Liver (tissue), 9 donors: ENCODE data around the gene LCA5. TPM values are rescaled to one million over a fixed set of nuclear protein-coding genes. Genes with fewer than 3 reads are reported as not detected.

Experiments
- DNase-seq: peaks from one replicate; pipeline ENCODE4 v3.0.0-alpha.2; 2017; ENCODE audit warnings: low spot score
- H3K27ac ChIP-seq, 2 donors: one replicate each; pipeline ENCODE4 v1.7.0; 2013; ENCODE audit warnings: inconsistent platforms in 2 of 2, low read length in 2 of 2, control low read depth in 1 of 2, low read depth in 1 of 2, mild to moderate bottlenecking in 1 of 2
- H3K27me3 ChIP-seq, 4 donors: one replicate each; pipeline versions ENCODE4 v1.6.1 to v1.7.0; 2013; ENCODE audit warnings: low read length in 3 of 4, inconsistent platforms in 1 of 4, mild to moderate bottlenecking in 1 of 4, moderate library complexity in 1 of 4; ENCODE audit not compliant: control insufficient read depth in 4 of 4, insufficient read depth in 4 of 4
- H3K36me3 ChIP-seq, 4 donors: one replicate each; pipeline versions ENCODE4 v1.6.1 to v1.7.0; 2013; ENCODE audit warnings: low read length in 3 of 4, mild to moderate bottlenecking in 3 of 4, low read depth in 1 of 4, moderate library complexity in 1 of 4; ENCODE audit not compliant: control insufficient read depth in 4 of 4, insufficient read depth in 3 of 4
- H3K4me1 ChIP-seq, 4 donors: one replicate each; pipeline versions ENCODE4 v1.6.1 to v1.7.0; 2013; ENCODE audit warnings: low read length in 3 of 4, mild to moderate bottlenecking in 3 of 4, moderate library complexity in 1 of 4; ENCODE audit not compliant: control insufficient read depth in 4 of 4, insufficient read depth in 4 of 4
- H3K4me3 ChIP-seq, 3 donors: one replicate each; pipeline versions ENCODE4 v1.6.1 to v1.7.0; 2013; ENCODE audit warnings: low read length in 3 of 3, control low read depth in 1 of 3, low read depth in 1 of 3, mild to moderate bottlenecking in 1 of 3
- H3K9ac ChIP-seq, 2 donors: one replicate each; pipeline ENCODE4 v1.7.0; 2013; ENCODE audit warnings: low read length in 2 of 2, mild to moderate bottlenecking in 2 of 2, moderate library complexity in 2 of 2, control low read depth in 1 of 2, low read depth in 1 of 2
- H3K9me3 ChIP-seq, 4 donors: one replicate each; pipeline versions ENCODE4 v1.6.1 to v1.7.0; 2013; ENCODE audit warnings: low read length in 3 of 4; ENCODE audit not compliant: control insufficient read depth in 4 of 4
- ATF3 ChIP-seq: IDR thresholded peaks from 2 replicates; pipeline ENCODE4 v1.6.1; 2016; ENCODE audit warnings: antibody characterized with exemption
- EGR1 ChIP-seq, 2 donors: IDR thresholded peaks; 2 replicates each; pipeline ENCODE4 v1.6.1; 2016 to 2018; ENCODE audit warnings: antibody characterized with exemption in 2 of 2, low read depth in 2 of 2
- FOXA2 ChIP-seq: IDR thresholded peaks from 2 replicates; pipeline ENCODE4 v1.6.1; 2016; ENCODE audit warnings: antibody characterized with exemption
- HNF4A ChIP-seq, 2 donors: conservative IDR thresholded peaks; 2 replicates each; pipeline ENCODE4 v1.6.1; 2016; ENCODE audit warnings: antibody characterized with exemption in 2 of 2, mild to moderate bottlenecking in 2 of 2
- JUND ChIP-seq, 2 donors: IDR thresholded peaks; 2 replicates each; pipeline ENCODE4 v1.6.1; 2016; ENCODE audit warnings: antibody characterized with exemption in 2 of 2
- REST ChIP-seq: IDR thresholded peaks from 2 replicates; pipeline ENCODE4 v1.6.1; 2016; ENCODE audit warnings: antibody characterized with exemption, mild to moderate bottlenecking
- RXRA ChIP-seq, 2 donors: IDR thresholded peaks; 2 replicates each; pipeline ENCODE4 v1.6.1; 2017 to 2018; ENCODE audit warnings: antibody characterized with exemption in 2 of 2, mild to moderate bottlenecking in 1 of 2
- SP1 ChIP-seq: IDR thresholded peaks from 2 replicates; pipeline ENCODE4 v1.6.1; 2018; ENCODE audit warnings: antibody characterized with exemption, mild to moderate bottlenecking
- TAF1 ChIP-seq: conservative IDR thresholded peaks from 2 replicates; pipeline ENCODE4 v1.6.1; 2016; ENCODE audit warnings: antibody characterized with exemption, mild to moderate bottlenecking
- YY1 ChIP-seq: IDR thresholded peaks from 2 replicates; pipeline ENCODE4 v1.6.1; 2016; ENCODE audit warnings: antibody characterized with exemption, mild to moderate bottlenecking
- ZBTB33 ChIP-seq: IDR thresholded peaks from 2 replicates; pipeline ENCODE4 v1.6.1; 2016; ENCODE audit warnings: antibody characterized with exemption
- WGBS: extraction: QIAGEN DNeasy Blood & Tissue Kit; methylation state at CpG from one replicate; pipeline ENCODE4 v1.1.7; 2013; 5-methylcytosine and 5-hydroxymethylcytosine counted together
- polyA plus RNA-seq, 2 donors: library from polyadenylated mRNA; stranded (reverse) in 1 of 2; unstranded in 1 of 2; fragments of 200-250 nt in 1 of 2; fragments of >200 nt in 1 of 2; fragmentation: Nextera tagmentation in 1 of 2; extraction: Ambion mirVana in 1 of 2; gene quantifications; one replicate each; pipeline versions ENCODE4 v1.2.1 to v1.2.3, GENCODE V29; 2013 to 2015
- total RNA-seq, 2 donors: library from RNA; depleted of rRNA; stranded (reverse); fragments of >200 nt; gene quantifications; one replicate each; pipeline ENCODE4 v1.2.3, GENCODE V29; 2014
- TF ChIP-seq, protein P1 (sequence below): IDR thresholded peaks from 2 replicates; pipeline ENCODE4 v1.6.1; 2016; ENCODE audit warnings: antibody characterized with exemption
- donor health status: healthy.
- donor health status: healthy.
- donor health status: healthy.
- donor health status: healthy.
- donor health status: healthy.

The LCA5 gene
- total and polyA plus RNA-seq, 4 donors = 0.39 to 1.8 (median 0.65) TPM

DNA sequence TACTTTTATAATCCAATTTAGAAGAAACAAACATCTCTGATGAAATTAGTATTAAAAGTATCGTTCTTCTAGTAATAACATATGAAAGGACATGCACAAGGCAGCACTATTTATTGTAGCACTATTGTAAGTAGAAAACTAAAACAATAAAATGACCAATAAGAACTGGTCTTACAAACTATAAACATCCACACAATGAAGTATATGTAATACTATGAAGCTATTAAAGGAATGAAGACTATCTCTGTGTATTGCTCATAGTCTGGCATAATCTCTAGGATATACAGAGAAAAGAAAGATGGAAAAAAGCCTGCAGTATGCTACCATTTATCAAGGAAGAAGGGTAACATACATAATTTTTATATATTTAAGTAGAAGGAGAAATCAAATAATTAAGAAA, 16.7 kb downstream of the LCA5 start:
- Histone ChIP-seq H3K36me3 (no peaks in the 10 kb centered on the region), H3K27me3 (no peaks in the 10 kb centered on the region), H3K9ac (no peak overlapping the region), H3K9me3 (no peaks in the 10 kb centered on the region), H3K4me3 (no peak overlapping the region), H3K27ac (no peak overlapping the region), H3K4me1 (no peaks in the 10 kb centered on the region)
- no peak for TF ChIP-seq ZBTB33
- 93% methylated on average over 1 of the region's 1 CpG for WGBS
- DNase-seq = no peak

DNA sequence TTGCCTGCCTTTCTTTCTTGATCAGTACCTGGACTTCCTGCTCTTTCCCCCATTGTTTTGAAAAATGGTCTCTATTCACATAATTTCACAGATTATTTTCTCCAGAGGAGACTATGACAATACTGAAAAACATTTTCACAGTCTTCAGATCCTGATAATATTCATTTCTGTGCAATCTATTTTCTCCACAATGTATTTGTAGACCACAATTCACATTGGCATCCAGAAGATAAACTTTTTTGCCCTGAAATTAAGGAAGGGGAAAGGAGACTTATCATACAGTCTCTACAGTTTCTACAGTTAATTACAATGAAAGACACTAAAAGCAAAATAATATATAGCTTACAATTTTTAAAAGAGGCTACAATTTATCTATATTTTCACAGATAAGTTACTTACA, 18.4 kb downstream of the LCA5 start:
- no peak overlapping the region for H3K4me3 ChIP-seq
- H3K27me3 ChIP-seq = no peaks in the 10 kb centered on the region
- no peak overlapping the region for H3K27ac ChIP-seq
- no peaks in the 10 kb centered on the region for H3K36me3 ChIP-seq
- DNase-seq = no peak
- no peaks in the 10 kb centered on the region for H3K4me1 ChIP-seq
- no peak for TF ChIP-seq ATF3
- no peak for TF ChIP-seq EGR1 (IDR thresholded peaks at IDR 0.05; ENCODE audit: low read depth in 2 of 2)
- no peak for TF ChIP-seq YY1
- TF ChIP-seq ZBTB33 = no peak
- TF ChIP-seq, protein P1, sequence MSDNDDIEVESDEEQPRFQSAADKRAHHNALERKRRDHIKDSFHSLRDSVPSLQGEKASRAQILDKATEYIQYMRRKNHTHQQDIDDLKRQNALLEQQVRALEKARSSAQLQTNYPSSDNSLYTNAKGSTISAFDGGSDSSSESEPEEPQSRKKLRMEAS = no peak
- no peak for TF ChIP-seq TAF1
- no peak for TF ChIP-seq JUND (IDR thresholded peaks at IDR 0.05)
- no peak for TF ChIP-seq SP1
- H3K9ac ChIP-seq = no peak overlapping the region
- H3K9me3 ChIP-seq = no peaks in the 10 kb centered on the region

DNA sequence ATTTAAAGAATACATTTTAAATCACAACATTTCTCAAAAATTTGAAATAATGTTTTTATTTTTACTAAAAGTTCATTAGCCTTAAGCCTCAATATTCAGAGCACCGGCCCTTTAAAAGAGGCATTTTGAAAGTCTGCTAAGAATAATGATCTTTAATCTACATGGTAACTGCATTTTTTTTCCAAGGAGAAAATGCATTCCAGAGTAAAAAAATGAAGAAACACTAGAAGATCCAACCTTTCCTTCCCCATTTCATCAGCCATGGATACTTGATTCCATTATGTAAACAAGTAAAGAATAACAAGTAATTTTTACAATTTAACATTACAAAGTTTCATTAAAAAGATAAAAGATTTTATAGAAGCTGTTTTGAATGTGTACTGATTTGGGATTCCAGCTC, 21.8 kb downstream of the LCA5 start:
- TF ChIP-seq HNF4A (conservative IDR thresholded peaks at IDR 0.05) (no peak), RXRA (IDR thresholded peaks at IDR 0.05) (no peak), FOXA2 (no peak), REST (no peak), ATF3 (no peak), SP1 (no peak)
- TF ChIP-seq, protein P1 = no peak
- no peaks in the 10 kb centered on the region for H3K36me3 ChIP-seq
- H3K27ac ChIP-seq = no peak overlapping the region
- 96% methylated on average over 1 of the region's 1 CpG for WGBS
- H3K9me3 ChIP-seq = no peaks in the 10 kb centered on the region
- no peak for DNase-seq
- no peaks in the 10 kb centered on the region for H3K27me3 ChIP-seq
- H3K4me1 ChIP-seq = no peaks in the 10 kb centered on the region
- H3K4me3 ChIP-seq = no peak overlapping the region
- no peak overlapping the region for H3K9ac ChIP-seq
